Aorta (tissue), 5 donors: ENCODE measurements around the gene TBC1D30. TPM values are rescaled to one million over a fixed set of nuclear protein-coding genes. Genes with fewer than 3 reads are reported as not detected.

Experiments used
- ATAC-seq: fragments of 200-7000 bp; cut with Tn5 transposase; one replicate; pipeline ENCODE4 v1.9.1; 2022; ENCODE audit warnings: moderate library complexity; ENCODE audit not compliant: low FRiP score
- DNase-seq, 2 donors: peaks; one replicate each; pipeline ENCODE4 v3.0.0-alpha.2; 2020
- H3K27ac ChIP-seq, 2 donors: one replicate each; pipeline ENCODE4 v1.5.1; 2013; ENCODE audit warnings: low read length in 2 of 2, mild to moderate bottlenecking in 2 of 2, moderate library complexity in 2 of 2, control low read depth in 1 of 2, inconsistent platforms in 1 of 2, low read depth in 1 of 2
- H3K27me3 ChIP-seq, 2 donors: one replicate each; pipeline ENCODE4 v1.6.1; 2013; ENCODE audit warnings: control low read depth in 1 of 2, low read length in 1 of 2, mild to moderate bottlenecking in 1 of 2, moderate library complexity in 1 of 2; ENCODE audit not compliant: insufficient read depth in 2 of 2, control insufficient read depth in 1 of 2
- H3K36me3 ChIP-seq, 2 donors: one replicate each; pipeline ENCODE4 v1.6.1; 2013; ENCODE audit warnings: control low read depth in 1 of 2, low read length in 1 of 2, mild to moderate bottlenecking in 1 of 2; ENCODE audit not compliant: insufficient read depth in 2 of 2, control insufficient read depth in 1 of 2
- H3K4me1 ChIP-seq, 2 donors: one replicate each; pipeline ENCODE4 v1.6.1; 2013; ENCODE audit warnings: low read length in 2 of 2, control low read depth in 1 of 2, mild to moderate bottlenecking in 1 of 2, moderate library complexity in 1 of 2; ENCODE audit not compliant: insufficient read depth in 2 of 2, control insufficient read depth in 1 of 2
- H3K4me3 ChIP-seq, 2 donors: one replicate each; pipeline ENCODE4 v1.5.1; 2013; ENCODE audit warnings: low read length in 2 of 2, control low read depth in 1 of 2, mild to moderate bottlenecking in 1 of 2
- H3K9me3 ChIP-seq: one replicate; pipeline ENCODE4 v1.6.1; 2013; ENCODE audit warnings: mild to moderate bottlenecking, low read length; ENCODE audit not compliant: control insufficient read depth
- WGBS, 2 donors: extraction: QIAGEN DNeasy Blood & Tissue Kit; methylation state at CpG; one replicate each; pipeline ENCODE4 v1.1.7; 2013; 5-methylcytosine and 5-hydroxymethylcytosine counted together
- intact Hi-C, 2 donors: fragments of 100-400 bp; cut with DNase I; formaldehyde crosslinking; loops; one replicate each; pipeline versions ENCODE4 v1.14.2 to v1.15.0; 2022
- polyA plus RNA-seq, 2 donors: library from polyadenylated mRNA; stranded (reverse); fragments of 200-250 nt; gene quantifications; one replicate each; pipeline ENCODE4 v1.2.3, GENCODE V29; 2013
- total RNA-seq, 2 donors: library from RNA; stranded (reverse); fragmentation: NEBNext Ultra II Directional; extraction: Animal tissue kit (Norgen Biotek cat#: 25700); gene quantifications; one replicate each; pipeline ENCODE4 v1.2.1, GENCODE V29; 2021
- donor health status: healthy with polysubstance abuse.
- donor health status: Bipolar disorder and iron deficiency.
- donor health status: DM: no; HTN: no; CAD: no.
- donor health status: DM: no; HTN: no; CAD: no.
- donor health status: DM: yes; HTN: yes; CAD: no.

TBC1D30 gene
- total and polyA plus RNA-seq, 4 donors, result 0.18 to 9.7 (median 3.0) TPM

DNA sequence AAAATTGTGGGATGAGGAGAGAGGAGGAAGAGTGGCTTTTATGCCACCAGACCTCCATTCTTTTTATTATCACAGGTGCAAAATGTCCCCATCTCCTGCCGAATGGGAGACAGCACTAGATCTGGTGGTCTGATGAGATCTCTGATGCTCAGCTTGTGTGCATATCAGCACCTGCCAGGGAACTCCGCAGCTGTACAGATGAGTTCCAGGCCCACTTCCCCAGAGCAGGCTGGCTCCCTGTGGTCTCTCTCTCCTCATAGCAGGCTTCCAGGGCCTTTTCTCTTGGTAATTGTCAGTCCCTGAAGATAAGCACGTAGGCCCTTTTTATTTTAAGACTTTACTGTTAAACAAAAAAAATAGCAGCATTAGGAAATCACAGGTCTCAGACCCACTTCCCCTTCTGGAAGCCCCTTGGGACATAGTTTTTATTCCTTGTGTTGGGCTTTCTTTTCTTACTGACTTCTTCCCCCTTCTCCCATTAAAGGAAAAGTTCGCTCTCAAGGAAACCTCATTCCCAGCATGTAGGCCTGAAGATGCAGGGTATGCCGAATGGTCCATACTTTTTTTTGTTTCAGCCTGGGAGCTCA is 4.5 kb upstream of the TBC1D30 start:
- no peak for ATAC-seq
- Histone ChIP-seq H3K4me3 (no peak overlapping the region), H3K9me3 (peaks cover 2% of the 10 kb centered on the region), H3K4me1 (no peaks in the 10 kb centered on the region), H3K36me3 (no peaks in the 10 kb centered on the region), H3K27ac (no peak overlapping the region), H3K27me3 (no peaks in the 10 kb centered on the region)
- intact Hi-C loops, result no loop called here
- WGBS, 2 donors, result 79 to 82% methylated on average over 5 of the region's 5 CpGs
- DNase-seq, result no peak

DNA sequence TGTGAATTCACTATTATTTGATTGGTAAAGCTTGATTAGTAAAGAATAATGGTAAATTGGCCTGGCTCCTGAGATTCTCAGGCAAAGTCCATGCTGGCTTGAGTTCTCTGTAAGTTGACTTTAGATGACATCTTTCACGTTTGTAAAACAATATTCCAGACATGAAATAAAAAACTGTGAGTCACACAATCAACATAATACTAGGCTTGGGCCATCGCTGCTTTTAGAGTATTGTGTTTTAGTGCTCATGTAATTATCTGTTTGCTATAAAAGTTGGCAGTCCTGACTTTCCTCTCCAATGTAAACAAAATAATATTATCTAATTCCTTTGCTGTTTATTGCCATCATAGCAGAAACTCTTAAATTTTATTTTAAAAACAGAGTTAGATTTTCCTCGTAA is 3.9 kb upstream of the TBC1D30 start:
- ATAC-seq (no peak), DNase-seq (no peak)
- no peak overlapping the region for H3K27ac ChIP-seq
- H3K27me3 ChIP-seq, result no peaks in the 10 kb centered on the region
- peaks cover 2% of the 10 kb centered on the region for H3K9me3 ChIP-seq
- H3K36me3 ChIP-seq, result no peaks in the 10 kb centered on the region
- intact Hi-C loops, result no loop called here
- WGBS, 2 donors, result 75 to 76% methylated on average over 3 of the region's 3 CpGs
- H3K4me3 ChIP-seq, result no peak overlapping the region
- peaks cover 0 to 3% of the 10 kb centered on the region in 2 donors for H3K4me1 ChIP-seq

DNA sequence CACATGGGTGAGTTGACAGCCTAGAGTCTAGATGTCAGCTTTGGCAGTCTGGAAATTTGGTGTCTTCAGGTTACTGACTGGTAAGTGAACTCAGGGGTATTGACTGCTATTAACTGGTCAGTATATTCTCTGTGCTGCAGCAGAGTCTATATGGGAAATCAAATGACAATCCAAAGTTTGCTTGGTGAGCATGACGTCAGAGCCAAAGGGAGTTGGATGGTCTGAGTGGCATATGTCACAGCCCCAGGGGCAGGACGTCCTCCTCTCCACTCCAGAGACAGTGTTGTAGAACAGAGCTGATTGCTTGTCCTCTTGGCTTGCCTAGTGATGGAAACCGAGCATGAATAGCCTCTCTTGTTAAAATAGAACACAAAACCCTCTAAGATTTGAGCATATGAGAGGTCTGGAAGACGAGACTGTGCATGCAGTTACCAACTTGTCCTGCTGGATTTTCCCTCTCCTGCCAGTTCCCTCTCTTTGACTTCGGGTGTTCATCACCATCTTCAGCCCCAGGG is 3.3 kb upstream of the TBC1D30 start:
- Histone ChIP-seq H3K27ac (no peak overlapping the region), H3K4me1 (peaks cover 0 to 5% of the 10 kb centered on the region in 2 donors), H3K36me3 (no peaks in the 10 kb centered on the region), H3K9me3 (peaks cover 2% of the 10 kb centered on the region), H3K4me3 (no peak overlapping the region), H3K27me3 (no peaks in the 10 kb centered on the region)
- intact Hi-C loops, result no loop called here
- 70 to 79% methylated on average over 5 of the region's 5 CpGs for WGBS, 2 donors
- ATAC-seq (no peak), DNase-seq (no peak)

DNA sequence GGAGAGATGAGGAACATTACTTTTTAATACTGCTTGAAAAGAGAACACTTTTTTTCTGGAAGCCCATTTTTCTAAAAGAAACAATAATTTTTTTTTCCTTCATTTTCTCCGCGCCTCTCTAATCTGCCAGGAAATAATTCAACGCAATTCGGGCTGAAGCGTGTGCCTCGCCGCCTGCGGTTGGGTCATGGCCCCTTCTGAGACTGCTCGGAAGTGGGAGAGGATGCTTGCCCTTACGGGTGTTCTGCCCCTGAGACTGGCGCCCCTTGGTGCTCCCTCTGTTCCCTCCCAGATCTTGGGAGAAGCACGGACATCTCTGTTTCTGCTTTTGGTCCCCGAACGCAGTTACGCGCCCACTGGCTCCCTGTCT is 332 bp upstream of the TBC1D30 start:
- DNase-seq (no peak), ATAC-seq (no peak)
- intact Hi-C loops, result no loop called here
- H3K9me3 ChIP-seq, result peaks cover 2% of the 10 kb centered on the region
- H3K36me3 ChIP-seq, result no peaks in the 10 kb centered on the region
- WGBS, 2 donors, result 0 to 1% methylated on average over 16 of the region's 16 CpGs
- H3K4me1 ChIP-seq, result peaks cover 0 to 7% of the 10 kb centered on the region in 2 donors
- no peak overlapping the region for H3K27ac ChIP-seq
- peak overlapping the region; percentile 35 to 37 for H3K4me3 ChIP-seq
- no peaks in the 10 kb centered on the region for H3K27me3 ChIP-seq

DNA sequence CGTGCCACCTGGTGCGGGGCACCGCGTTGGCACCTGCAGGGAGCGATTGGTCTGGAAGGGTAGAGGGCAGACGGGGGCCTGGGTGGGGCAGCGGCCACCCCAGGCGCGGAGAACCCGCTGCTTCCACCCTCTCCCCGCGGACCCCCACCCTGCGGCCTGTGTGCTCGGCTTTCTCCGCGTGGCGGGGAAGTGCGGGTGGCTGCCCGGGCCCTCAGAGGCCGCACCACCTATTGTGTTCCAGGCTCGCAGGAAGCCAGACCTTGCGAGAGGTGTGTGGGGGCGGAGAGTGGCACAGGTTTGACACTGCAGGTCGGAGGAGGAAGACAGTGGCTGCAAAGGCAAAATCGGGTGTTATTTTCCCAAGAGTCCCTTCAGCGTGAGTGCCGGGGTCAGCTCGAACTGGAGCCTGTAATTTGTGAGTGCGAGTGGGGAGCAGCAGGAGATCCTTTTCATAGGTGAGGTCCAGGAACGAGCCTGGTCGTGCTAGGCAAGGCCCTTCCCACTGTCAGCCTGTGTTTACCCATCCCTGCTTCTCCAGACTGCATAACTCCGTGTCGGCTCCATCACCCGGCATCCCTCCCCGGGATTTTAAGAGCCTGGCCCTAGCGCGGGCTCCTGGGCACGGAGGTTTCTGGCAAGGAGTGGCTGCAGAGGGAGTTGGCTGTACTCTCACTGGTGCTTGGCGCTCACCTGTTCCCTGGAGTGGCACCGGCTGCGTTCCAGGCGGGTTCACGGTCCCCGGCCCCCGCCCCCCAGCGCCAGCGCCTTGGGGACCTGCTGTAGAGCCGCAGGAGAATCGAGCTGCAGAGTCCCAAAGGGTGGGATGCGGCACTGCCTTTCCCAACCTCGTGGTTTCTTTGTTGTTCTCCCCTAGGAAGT is 935 bp downstream of the TBC1D30 start:
- ATAC-seq (no peak), DNase-seq (no peak)
- no peaks in the 10 kb centered on the region for H3K36me3 ChIP-seq
- peak overlapping the region in 1 of 2 donors; percentile 37 for H3K4me3 ChIP-seq
- no peaks in the 10 kb centered on the region for H3K9me3 ChIP-seq
- H3K4me1 ChIP-seq, result peaks cover 0 to 7% of the 10 kb centered on the region in 2 donors
- intact Hi-C loops, result no loop called here
- WGBS, 2 donors, result 1 to 2% methylated on average over 42 to 51 of the region's 51 CpGs
- H3K27me3 ChIP-seq, result no peaks in the 10 kb centered on the region
- H3K27ac ChIP-seq, result no peak overlapping the region

DNA sequence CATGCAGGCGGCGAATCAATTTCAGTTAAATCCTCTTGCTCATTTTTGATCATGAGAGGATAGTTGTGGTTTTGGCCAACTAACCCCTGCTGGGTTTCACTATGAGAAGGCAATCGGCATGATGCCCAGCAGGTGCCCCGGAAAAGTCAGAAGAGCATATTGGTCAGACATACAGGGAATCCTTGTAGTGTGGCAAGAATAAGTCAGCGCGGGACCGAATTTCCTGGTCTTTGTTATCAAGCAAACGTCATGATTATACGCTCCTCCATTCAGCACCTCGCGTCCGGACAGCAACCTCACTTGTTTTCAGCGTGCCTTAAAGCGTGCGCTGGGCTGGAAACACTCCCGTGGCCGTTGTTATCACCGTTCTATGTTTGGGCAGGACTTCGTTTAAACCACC is 1.8 kb downstream of the TBC1D30 start:
- H3K9me3 ChIP-seq, result no peaks in the 10 kb centered on the region
- H3K27ac ChIP-seq, result no peak overlapping the region
- ATAC-seq (peak; percentile 65), DNase-seq (peak; percentile 71 to 89)
- peaks cover 0 to 7% of the 10 kb centered on the region in 2 donors for H3K4me1 ChIP-seq
- no peak overlapping the region for H3K4me3 ChIP-seq
- H3K27me3 ChIP-seq, result no peaks in the 10 kb centered on the region
- WGBS, 2 donors, result 4 to 5% methylated on average over 19 of the region's 19 CpGs
- no peaks in the 10 kb centered on the region for H3K36me3 ChIP-seq
- intact Hi-C loops, result no loop called here

DNA sequence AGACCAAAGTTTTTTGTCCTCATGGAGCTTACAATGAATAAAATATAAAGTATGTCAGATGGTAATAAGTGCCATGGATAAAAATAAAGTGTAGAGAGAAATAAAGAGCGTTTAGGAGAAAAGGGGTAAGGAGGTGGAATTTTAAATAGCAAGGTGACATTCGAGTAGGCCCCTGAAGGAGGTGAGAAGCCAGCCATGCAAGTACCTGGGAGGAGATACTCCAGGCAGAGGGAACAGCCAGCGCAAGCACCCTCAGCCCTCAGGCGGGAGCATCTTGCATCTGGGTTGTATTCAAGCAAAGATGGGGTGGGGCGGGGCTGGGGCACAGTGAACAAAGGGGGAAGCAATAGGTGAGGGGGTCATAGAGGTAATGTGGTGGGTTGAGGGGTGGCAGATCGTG is 4.3 kb downstream of the TBC1D30 start:
- Histone ChIP-seq H3K36me3 (no peaks in the 10 kb centered on the region), H3K9me3 (no peaks in the 10 kb centered on the region), H3K27ac (no peak overlapping the region), H3K27me3 (no peaks in the 10 kb centered on the region), H3K4me1 (peaks cover 0 to 7% of the 10 kb centered on the region in 2 donors), H3K4me3 (no peak overlapping the region)
- ATAC-seq, result no peak
- WGBS, 2 donors, result 79% methylated on average over 6 of the region's 6 CpGs
- DNase-seq, result no peak
- intact Hi-C loops, result no loop called here

DNA sequence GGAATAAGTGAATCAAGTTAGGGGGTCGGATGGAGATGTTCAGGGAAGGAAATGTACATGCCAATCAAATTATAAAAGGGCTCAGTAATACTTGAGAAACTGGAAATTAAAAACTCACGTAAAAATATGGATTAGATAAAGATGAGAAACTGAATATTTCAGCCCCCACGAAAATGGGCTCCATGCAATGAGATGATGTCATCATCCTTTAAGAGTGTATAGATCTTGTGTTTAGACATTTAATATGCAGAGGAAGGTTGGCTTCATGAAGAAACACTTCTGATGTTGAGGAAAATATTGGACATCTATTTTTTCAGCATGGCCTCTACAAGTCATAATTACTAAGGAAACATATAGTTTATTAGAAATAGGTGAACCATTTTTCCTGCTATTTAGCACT is 9.5 kb downstream of the TBC1D30 start:
- no peak overlapping the region for H3K27ac ChIP-seq
- H3K9me3 ChIP-seq, result no peaks in the 10 kb centered on the region
- DNase-seq (no peak), ATAC-seq (no peak)
- 79 to 81% methylated on average over 3 of the region's 3 CpGs for WGBS, 2 donors
- H3K27me3 ChIP-seq, result no peaks in the 10 kb centered on the region
- no peak overlapping the region for H3K4me3 ChIP-seq
- intact Hi-C loops, result no loop called here
- no peaks in the 10 kb centered on the region for H3K36me3 ChIP-seq
- H3K4me1 ChIP-seq, result no peaks in the 10 kb centered on the region

DNA sequence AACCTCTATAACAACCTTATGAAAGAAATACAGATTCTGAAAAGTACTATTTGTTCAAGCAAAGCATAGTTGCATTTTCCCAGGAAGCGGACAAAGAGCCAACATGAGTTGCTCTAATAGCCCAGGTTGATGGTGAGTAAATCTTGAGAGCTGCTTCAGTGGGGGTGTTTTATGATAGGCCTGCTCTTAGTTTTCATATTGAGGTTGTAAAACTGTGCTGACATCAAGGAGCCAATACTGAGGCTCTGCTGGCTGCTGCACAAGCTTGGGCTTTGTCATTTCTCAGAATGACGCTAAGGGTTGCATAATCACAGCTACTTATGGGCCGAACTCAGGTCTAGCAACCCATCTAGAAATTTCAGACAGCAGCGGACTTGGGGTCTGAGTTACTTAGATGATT is 11.5 kb downstream of the TBC1D30 start:
- DNase-seq (no peak), ATAC-seq (no peak)
- H3K4me3 ChIP-seq, result no peak overlapping the region
- intact Hi-C loops, result no loop called here
- WGBS, 2 donors, result 91 to 92% methylated on average over 4 of the region's 4 CpGs
- H3K9me3 ChIP-seq, result no peaks in the 10 kb centered on the region
- no peaks in the 10 kb centered on the region for H3K27me3 ChIP-seq
- no peaks in the 10 kb centered on the region for H3K36me3 ChIP-seq
- H3K27ac ChIP-seq, result no peak overlapping the region
- H3K4me1 ChIP-seq, result no peaks in the 10 kb centered on the region
